Panc1 (cell line): ENCODE measurements around the gene ARHGAP23. TPM values are rescaled to one million over a fixed set of nuclear protein-coding genes. Genes with fewer than 3 reads are reported as not detected.

Experiments
- ATAC-seq: fragments of 200-7000 bp; cut with Tn5 transposase; 2 replicates; pipeline ENCODE4 v1.9.1; 2020; ENCODE audit warnings: mild to moderate bottlenecking, moderate library complexity
- BruUV-seq: library from RNA; stranded (reverse); fragments of 400-500 nt; replicated peaks from 2 replicates; lab custom pipeline; 2021; lab: Mats Ljungman, UMichigan
- CTCF ChIA-PET: fragments of 300-600 bp; sonication (Branson Sonifier 250); formaldehyde crosslinking; loops from one replicate; lab custom pipeline; 2022; ENCODE audit warnings: antibody characterized with exemption; lab: Charles Lee
- POLR2A ChIA-PET: fragments of 300-600 bp; sonication (Branson Sonifier 250); formaldehyde crosslinking; loops from one replicate; lab custom pipeline; 2022; ENCODE audit warnings: antibody characterized with exemption; lab: Charles Lee
- DNase-seq: peaks from one replicate; pipeline ENCODE4 v3.0.0-alpha.2; 2010; ENCODE audit warnings: low read depth, low spot score
- H3K27ac ChIP-seq: 2 replicates; pipeline ENCODE4 v1.5.1; 2011; ENCODE audit warnings: mild to moderate bottlenecking, low read length, inconsistent platforms
- H3K27me3 ChIP-seq: fragments of 200-500 bp; sonication (Bioruptor generic); 2 replicates; pipeline ENCODE4 v1.6.0; 2014; ENCODE audit warnings: low read length, inconsistent platforms; ENCODE audit not compliant: control insufficient read depth, insufficient read depth
- H3K36me3 ChIP-seq: fragments of 200-500 bp; sonication (Bioruptor generic); 2 replicates; pipeline ENCODE4 v1.5.1; 2014; ENCODE audit warnings: inconsistent platforms, mild to moderate bottlenecking, low read length, moderate library complexity; ENCODE audit not compliant: control insufficient read depth, insufficient read depth
- H3K4me1 ChIP-seq: 2 replicates; pipeline ENCODE4 v1.5.1; 2011; ENCODE audit warnings: inconsistent platforms, mild to moderate bottlenecking, low read length, moderate library complexity; ENCODE audit not compliant: control insufficient read depth, insufficient read depth
- H3K4me3 ChIP-seq, 2 experiments: 2 replicates each; pipeline ENCODE4 v1.5.1; 2011 to 2012; ENCODE audit warnings: low read depth in 2 of 2, low read length in 2 of 2, mild to moderate bottlenecking in 2 of 2, inconsistent platforms in 1 of 2, moderate library complexity in 1 of 2
- H3K9me3 ChIP-seq: fragments of 200-500 bp; sonication (Bioruptor generic); 2 replicates; pipeline ENCODE4 v1.5.1; 2014; ENCODE audit warnings: low read depth, mild to moderate bottlenecking, inconsistent platforms, low read length, moderate library complexity; ENCODE audit not compliant: control insufficient read depth, insufficient read depth
- CTCF ChIP-seq: fragments of 450-650 bp; IDR thresholded peaks from 2 replicates; pipeline ENCODE4 v1.5.1; 2017; ENCODE audit warnings: mild to moderate bottlenecking
- POLR2AphosphoS5 ChIP-seq: IDR thresholded peaks from 2 replicates; pipeline ENCODE4 v1.6.1; 2012; ENCODE audit warnings: mild to moderate bottlenecking, low read depth, low read length, moderate library complexity
- REST ChIP-seq, 2 experiments: IDR thresholded peaks; 2 replicates each; pipeline ENCODE4 v1.6.1; 2011 to 2012; ENCODE audit warnings: low read depth in 2 of 2, control low read depth in 1 of 2, low read length in 1 of 2, mild to moderate bottlenecking in 1 of 2, moderate library complexity in 1 of 2; ENCODE audit not compliant: insufficient read depth in 1 of 2
- SIN3A ChIP-seq: IDR thresholded peaks from 2 replicates; pipeline ENCODE4 v1.6.1; 2012; ENCODE audit warnings: low read depth, mild to moderate bottlenecking, low read length, moderate library complexity, borderline replicate concordance; ENCODE audit not compliant: insufficient read depth
- TCF7L2 ChIP-seq: IDR thresholded peaks from 2 replicates; pipeline ENCODE4 v1.6.1; 2011; ENCODE audit warnings: mild to moderate bottlenecking, low read depth, low read length, inconsistent platforms
- in situ Hi-C: cut with HindIII; loops from 2 replicates; pipeline ENCODE4 v1.10.0; 2016; ENCODE audit warnings: low sequenced_read_pairs, low pct_unique_long_range_greater_than_20kb
- intact Hi-C: fragments of 100-400 bp; cut with micrococcal nuclease; formaldehyde crosslinking; loops from one replicate; pipeline ENCODE4 v1.10.0; 2022; ENCODE audit not compliant: unreplicated experiment
- total RNA-seq: library from RNA; stranded (reverse); gene quantifications from one replicate; pipeline ENCODE4 v1.2.1, GENCODE V29; 2021; ENCODE audit not compliant: unreplicated experiment

The ARHGAP23 gene
- total RNA-seq, 1 experiment from 2014 or later = 33.0 TPM

- ChIA-PET CTCF (interaction anchor here (0.6 kb wide), 1 partner anchor 33 kb away, joined by 3 read pairs; no protein-coding TSS in a partner anchor), POLR2A (no interaction called here)
- TF ChIP-seq REST (IDR thresholded peaks at IDR 0.05; ENCODE audit: insufficient read depth in 1 of 2, low read depth in 2 of 2, low read length in 1 of 2) = no peak
- TF ChIP-seq POLR2AphosphoS5 = no peak
- no peak for TF ChIP-seq TCF7L2
- TF ChIP-seq SIN3A = no peak
- TF ChIP-seq CTCF = no peak
- no peaks in the 10 kb centered on the region for H3K27me3 ChIP-seq
- no TSS peak for BruUV-seq
- no peaks in the 10 kb centered on the region for H3K9me3 ChIP-seq
- no peaks in the 10 kb centered on the region for H3K36me3 ChIP-seq
- H3K27ac ChIP-seq = no peak overlapping the region
- peak overlapping the region; percentile 21 to 44 for H3K4me3 ChIP-seq
- intact Hi-C loops = no loop called here
- in situ Hi-C loops = no loop called here
- H3K4me1 ChIP-seq = peaks cover 4% of the 10 kb centered on the region
- DNase-seq (no peak), ATAC-seq (no peak)
Observed at GRCh38 chr17:38418693-38419507, 9.4 kb upstream of the ARHGAP23 start.

GRCh38 chr17:38419508-38419981 lies 8.7 kb upstream of the ARHGAP23 start:
- H3K4me1 ChIP-seq = peaks cover 4% of the 10 kb centered on the region
- no peaks in the 10 kb centered on the region for H3K36me3 ChIP-seq
- CTCF ChIA-PET = interaction anchor here (0.6 kb wide), 1 partner anchor 33 kb away, joined by 3 read pairs; no protein-coding TSS in a partner anchor
- ATAC-seq (no peak), DNase-seq (no peak)
- BruUV-seq = no TSS peak
- in situ Hi-C loops = no loop called here
- intact Hi-C loops = no loop called here
- H3K27me3 ChIP-seq = no peaks in the 10 kb centered on the region
- TF ChIP-seq CTCF = no peak
- no peak for TF ChIP-seq SIN3A
- TF ChIP-seq TCF7L2 = no peak
- TF ChIP-seq REST (IDR thresholded peaks at IDR 0.05; ENCODE audit: insufficient read depth in 1 of 2, low read depth in 2 of 2, low read length in 1 of 2) = no peak
- no peak for TF ChIP-seq POLR2AphosphoS5
- H3K27ac ChIP-seq = no peak overlapping the region
- peak overlapping the region in 1 of 2 experiments; percentile 21; a peak in 1 of 4 replicates for H3K4me3 ChIP-seq
- POLR2A ChIA-PET = no interaction called here
- H3K9me3 ChIP-seq = no peaks in the 10 kb centered on the region
